ENCODE measurements around the gene FOXD3.

FOXD3 gene

DNA sequence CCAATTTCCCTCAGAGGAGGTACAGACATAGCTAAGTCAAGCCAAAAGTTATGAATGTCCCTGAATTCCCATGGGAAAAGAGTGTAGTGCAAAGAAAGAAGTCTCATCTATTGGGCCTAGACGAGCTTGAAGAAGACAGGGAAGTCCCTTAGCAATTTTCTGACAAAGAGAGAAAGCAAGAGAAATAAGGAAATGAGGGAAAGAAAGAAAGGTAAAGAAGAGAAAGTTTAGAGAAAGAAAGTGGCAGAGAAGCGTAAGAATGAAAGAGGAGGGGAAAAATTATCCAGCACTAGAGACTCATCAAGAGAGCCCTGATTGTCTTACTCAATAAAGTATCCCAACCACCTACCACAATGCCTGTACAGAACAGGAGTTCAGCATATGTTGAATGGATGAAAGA is 40.6 kb upstream of the FOXD3 start:
- no peak overlapping the region for H3K4me3 ChIP-seq (ENCODE audit: low read depth, low read length)
- TF ChIP-seq, protein P1, sequence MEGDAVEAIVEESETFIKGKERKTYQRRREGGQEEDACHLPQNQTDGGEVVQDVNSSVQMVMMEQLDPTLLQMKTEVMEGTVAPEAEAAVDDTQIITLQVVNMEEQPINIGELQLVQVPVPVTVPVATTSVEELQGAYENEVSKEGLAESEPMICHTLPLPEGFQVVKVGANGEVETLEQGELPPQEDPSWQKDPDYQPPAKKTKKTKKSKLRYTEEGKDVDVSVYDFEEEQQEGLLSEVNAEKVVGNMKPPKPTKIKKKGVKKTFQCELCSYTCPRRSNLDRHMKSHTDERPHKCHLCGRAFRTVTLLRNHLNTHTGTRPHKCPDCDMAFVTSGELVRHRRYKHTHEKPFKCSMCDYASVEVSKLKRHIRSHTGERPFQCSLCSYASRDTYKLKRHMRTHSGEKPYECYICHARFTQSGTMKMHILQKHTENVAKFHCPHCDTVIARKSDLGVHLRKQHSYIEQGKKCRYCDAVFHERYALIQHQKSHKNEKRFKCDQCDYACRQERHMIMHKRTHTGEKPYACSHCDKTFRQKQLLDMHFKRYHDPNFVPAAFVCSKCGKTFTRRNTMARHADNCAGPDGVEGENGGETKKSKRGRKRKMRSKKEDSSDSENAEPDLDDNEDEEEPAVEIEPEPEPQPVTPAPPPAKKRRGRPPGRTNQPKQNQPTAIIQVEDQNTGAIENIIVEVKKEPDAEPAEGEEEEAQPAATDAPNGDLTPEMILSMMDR (IDR thresholded peaks at IDR 0.05; ENCODE audit: borderline replicate concordance, insufficient read depth, low read depth, low read length): no peak

DNA sequence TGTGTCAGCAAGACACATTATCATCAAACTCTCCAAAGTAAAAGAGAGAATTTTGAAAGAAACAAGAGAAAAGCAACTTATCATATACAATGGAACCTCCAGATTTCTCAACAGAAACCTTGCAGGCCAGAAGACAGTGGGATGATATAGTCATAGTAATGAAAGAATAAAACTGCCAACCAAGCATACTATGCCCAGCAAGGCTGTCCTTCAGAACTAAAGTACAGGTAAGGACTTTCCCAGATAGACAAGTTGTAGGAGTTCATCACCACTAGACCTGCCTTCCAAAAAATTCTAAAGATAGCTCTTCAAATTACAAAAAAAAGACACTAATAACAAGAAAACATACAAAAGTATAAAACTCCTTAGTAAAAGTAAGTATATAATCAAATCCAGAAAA is 33.2 kb upstream of the FOXD3 start:
- H3K4me3 ChIP-seq (ENCODE audit: low read depth, low read length): no peak overlapping the region
- TF ChIP-seq, protein P1 (IDR thresholded peaks at IDR 0.05; ENCODE audit: borderline replicate concordance, insufficient read depth, low read depth, low read length): no peak

DNA sequence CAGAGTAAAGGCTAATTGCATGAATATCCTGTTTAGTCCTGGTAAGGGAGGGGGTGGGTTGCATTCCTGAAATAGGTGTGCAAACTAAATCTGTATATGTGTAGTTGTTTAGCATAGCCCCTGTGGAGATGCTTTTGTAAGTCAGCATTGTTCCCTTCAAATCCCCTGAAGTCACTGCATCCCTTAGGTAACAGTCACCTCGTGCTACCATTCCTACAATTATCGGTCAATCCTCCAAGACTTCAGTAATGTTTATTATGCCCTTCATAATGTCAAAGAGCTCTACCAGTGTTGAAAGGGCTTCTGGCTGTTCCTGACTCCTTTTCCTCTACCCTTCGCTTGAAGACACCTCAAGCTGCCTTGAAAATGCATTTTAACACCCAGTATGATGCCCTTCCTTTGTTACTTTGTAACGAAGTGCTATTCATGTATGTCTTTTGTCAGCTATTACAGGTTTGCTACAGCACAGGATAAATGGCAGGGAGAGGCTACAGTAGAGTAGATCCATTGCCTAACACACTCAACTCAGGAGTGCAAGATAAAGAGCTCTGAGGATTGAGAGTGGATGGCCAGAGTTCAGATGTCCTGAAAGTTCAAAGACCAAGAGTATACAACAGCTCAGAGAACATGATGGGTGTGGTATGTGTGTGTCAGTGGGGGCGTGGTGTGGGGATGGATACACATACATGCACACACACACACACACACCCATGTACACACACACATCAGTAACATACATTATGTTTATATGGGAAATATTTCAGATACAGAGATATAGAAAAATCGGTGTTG is 27.4 kb upstream of the FOXD3 start:
- TF ChIP-seq, protein P1 (IDR thresholded peaks at IDR 0.05; ENCODE audit: borderline replicate concordance, insufficient read depth, low read depth, low read length): no peak
- no peak overlapping the region for H3K4me3 ChIP-seq (ENCODE audit: low read depth, low read length)

DNA sequence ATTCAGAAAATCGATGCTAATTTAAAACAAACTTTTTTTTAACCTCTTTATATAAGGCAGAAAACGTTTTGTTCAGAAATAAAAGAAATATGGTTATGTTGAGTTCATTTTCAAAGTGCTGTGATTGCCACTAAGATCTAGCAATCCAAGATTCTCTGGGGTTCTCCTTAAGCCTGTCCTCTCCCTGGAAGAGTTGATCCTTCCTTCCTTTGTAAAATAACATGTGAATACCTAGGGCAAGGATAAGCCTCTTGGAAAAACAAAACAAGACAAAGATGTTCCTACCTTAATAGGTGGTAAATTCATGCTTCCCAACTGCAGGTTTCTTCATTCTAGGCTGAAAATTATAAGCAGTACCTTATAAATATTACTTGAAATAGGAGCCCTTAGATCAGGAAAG is 18.0 kb upstream of the FOXD3 start:
- TF ChIP-seq, protein P1 (IDR thresholded peaks at IDR 0.05; ENCODE audit: borderline replicate concordance, insufficient read depth, low read depth, low read length): no peak
- H3K4me3 ChIP-seq (ENCODE audit: low read depth, low read length): no peak overlapping the region

DNA sequence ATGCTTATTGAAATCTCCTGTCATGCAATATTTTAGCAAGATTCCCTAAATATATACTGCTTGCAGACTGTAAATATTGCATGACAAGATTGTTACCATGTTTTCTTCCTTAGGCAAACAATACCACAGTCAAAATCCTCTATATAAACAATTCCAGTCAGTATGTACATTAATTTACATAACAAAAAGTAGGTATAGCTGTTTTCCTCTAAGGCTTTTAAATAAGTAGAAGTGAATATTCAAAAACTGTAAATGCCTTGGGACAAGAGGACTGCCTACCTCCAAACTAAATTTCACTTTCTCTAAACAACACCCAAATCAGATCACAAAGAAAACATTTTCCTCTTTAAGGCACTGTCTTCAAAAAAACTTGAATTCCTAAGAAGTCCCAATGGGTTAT is 17.3 kb upstream of the FOXD3 start:
- TF ChIP-seq, protein P1 (IDR thresholded peaks at IDR 0.05; ENCODE audit: borderline replicate concordance, insufficient read depth, low read depth, low read length): no peak
- no peak overlapping the region for H3K4me3 ChIP-seq (ENCODE audit: low read depth, low read length)

DNA sequence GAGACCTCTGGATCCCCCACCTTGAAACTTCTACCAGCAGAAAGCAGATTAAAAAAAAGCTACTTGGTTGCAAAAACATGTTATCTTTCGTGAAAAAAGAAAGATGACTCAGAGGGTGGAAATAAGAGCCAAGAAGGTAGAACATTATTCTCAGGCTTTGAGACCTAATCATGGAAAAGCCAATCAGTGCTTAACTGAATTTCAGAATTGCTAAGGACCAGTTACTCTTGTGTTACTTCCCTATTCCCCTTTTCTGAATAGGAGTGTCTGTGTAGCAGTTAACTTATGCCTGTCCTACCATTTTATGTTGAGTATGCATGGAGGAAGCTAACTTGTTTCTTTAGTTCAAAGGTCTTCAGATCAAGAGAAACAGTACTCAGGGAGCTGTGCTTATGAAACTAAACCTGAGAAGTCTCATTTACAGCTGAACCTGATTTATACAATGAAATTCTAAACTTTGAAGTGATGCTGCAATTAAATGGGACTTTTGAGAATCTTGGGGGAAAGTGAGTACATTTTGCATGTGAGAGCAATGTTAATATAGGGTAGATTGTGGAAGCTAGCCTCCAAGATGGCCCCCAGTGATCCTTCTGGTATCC is 15.1 kb upstream of the FOXD3 start:
- H3K4me3 ChIP-seq (ENCODE audit: low read depth, low read length): no peak overlapping the region
- TF ChIP-seq, protein P1 (IDR thresholded peaks at IDR 0.05; ENCODE audit: borderline replicate concordance, insufficient read depth, low read depth, low read length): no peak

DNA sequence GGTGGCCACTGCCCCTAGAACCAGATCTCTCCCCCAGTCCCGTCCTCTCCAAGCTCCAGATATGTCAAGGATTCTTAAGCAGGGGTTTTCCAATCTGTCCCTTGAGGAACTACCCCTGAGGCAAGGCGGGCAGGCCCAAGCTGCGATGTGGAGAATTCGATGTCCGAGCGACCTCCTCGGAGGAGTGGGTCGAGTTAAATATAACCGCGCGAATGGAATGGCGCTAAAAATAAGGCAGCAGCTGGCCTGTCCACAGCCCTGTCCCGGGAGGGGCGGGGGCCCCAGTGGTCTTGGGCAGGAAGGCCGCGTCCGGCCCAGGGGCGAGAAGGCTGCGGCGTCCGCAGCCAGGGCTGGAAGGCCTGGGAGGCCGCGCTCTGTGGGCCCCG is 5.8 kb upstream of the FOXD3 start:
- TF ChIP-seq, protein P1 (IDR thresholded peaks at IDR 0.05; ENCODE audit: borderline replicate concordance, insufficient read depth, low read depth, low read length): no peak
- no peak overlapping the region for H3K4me3 ChIP-seq (ENCODE audit: low read depth, low read length)
